H1 (cell line): ENCODE data around the gene CMIP. TPM values are rescaled to one million over a fixed set of nuclear protein-coding genes. Genes with fewer than 3 reads are reported as not detected.

Experiments used
- CTCF ChIA-PET: fragments of 300-600 bp; sonication (Branson Sonifier 250); formaldehyde crosslinking; loops from one replicate; lab custom pipeline; 2021; ENCODE audit not compliant: partially characterized antibody; lab: Charles Lee
- POLR2A ChIA-PET: fragments of 300-600 bp; sonication (Branson Sonifier 250); formaldehyde crosslinking; loops from one replicate; lab custom pipeline; 2021; ENCODE audit warnings: inconsistent platforms; ENCODE audit not compliant: partially characterized antibody; lab: Charles Lee
- DNase-seq, 2 experiments: peaks; one replicate each; pipeline versions ENCODE4 v3.0.0 to v3.0.0-alpha.2; 2010 to 2022; ENCODE audit warnings: low spot score in 2 of 2, low read depth in 1 of 2, mixed read lengths in 1 of 2
- FAIRE-seq: peaks from 2 replicates; lab custom pipeline; 2011; peaks lifted over from hg19 to GRCh38; lab: Jason Lieb, UNC
- H2AFZ ChIP-seq: 2 replicates; pipeline ENCODE4 v1.8.1; 2012; ENCODE audit warnings: low read length, inconsistent platforms
- H2AK5ac ChIP-seq: 2 replicates; pipeline ENCODE4 v1.6.1; 2013; ENCODE audit warnings: low read depth, low read length
- H2BK120ac ChIP-seq: replicated peaks from 2 replicates; pipeline ENCODE3; 2013; ENCODE audit warnings: low read depth, low read length, inconsistent platforms
- H2BK12ac ChIP-seq: 2 replicates; pipeline ENCODE4 v1.6.1; 2013; ENCODE audit warnings: low read depth, low read length
- H2BK15ac ChIP-seq: 2 replicates; pipeline ENCODE4 v1.6.1; 2013; ENCODE audit warnings: low read length
- H2BK20ac ChIP-seq: 2 replicates; pipeline ENCODE4 v1.6.1; 2013; ENCODE audit warnings: low read length
- H2BK5ac ChIP-seq: 2 replicates; pipeline ENCODE4 v1.6.1; 2013; ENCODE audit warnings: low read depth, low read length
- H3K14ac ChIP-seq: 2 replicates; pipeline ENCODE4 v1.6.1; 2013; ENCODE audit warnings: inconsistent platforms; ENCODE audit not compliant: insufficient read length
- H3K18ac ChIP-seq: 2 replicates; pipeline ENCODE4 v1.6.1; 2013; ENCODE audit warnings: low read length; ENCODE audit errors: extremely low read depth
- H3K23ac ChIP-seq: 2 replicates; pipeline ENCODE4 v1.6.1; 2013; ENCODE audit warnings: inconsistent platforms; ENCODE audit not compliant: insufficient read length
- H3K23me2 ChIP-seq: 2 replicates; pipeline ENCODE4 v1.6.1; 2013; ENCODE audit warnings: low read depth, low read length
- H3K27ac ChIP-seq: 2 replicates; pipeline ENCODE4 v1.6.1; 2011; ENCODE audit warnings: low read depth, low read length, inconsistent platforms
- H3K27me3 ChIP-seq, 4 experiments: replicated peaks in 1 of 4; 1 replicate in 1 of 4; 2 replicates in 3 of 4; pipeline versions ENCODE4 v1.6.1 to v1.8.1; 2011 to 2013; ENCODE audit warnings: low read length in 3 of 4, mild to moderate bottlenecking in 3 of 4, inconsistent platforms in 2 of 4, mixed read lengths in 2 of 4, moderate library complexity in 1 of 4; ENCODE audit not compliant: control insufficient read depth in 3 of 4, insufficient read depth in 3 of 4; ENCODE audit errors: extremely low read depth in 1 of 4
- H3K36me3 ChIP-seq, 4 experiments: 2 replicates each; pipeline versions ENCODE4 v1.6.1 to v1.8.1; 2011 to 2013; ENCODE audit warnings: mild to moderate bottlenecking in 4 of 4, low read length in 3 of 4, moderate library complexity in 2 of 4, control low read depth in 1 of 4, inconsistent platforms in 1 of 4; ENCODE audit not compliant: insufficient read depth in 4 of 4, control insufficient read depth in 2 of 4
- H3K4ac ChIP-seq: replicated peaks from 2 replicates; pipeline ENCODE3; 2013; ENCODE audit warnings: low read length, low read depth, mixed read lengths, inconsistent platforms; ENCODE audit not compliant: insufficient read length
- H3K4me1 ChIP-seq, 4 experiments: replicated peaks in 1 of 4; 1 replicate in 1 of 4; 2 replicates in 3 of 4; pipeline versions ENCODE4 v1.6.1 to v1.8.1; 2011 to 2013; ENCODE audit warnings: low read length in 3 of 4, inconsistent platforms in 2 of 4, mixed read lengths in 1 of 4; ENCODE audit not compliant: insufficient read depth in 4 of 4, control insufficient read depth in 3 of 4
- H3K4me2 ChIP-seq, 2 experiments: 2 replicates each; pipeline versions ENCODE4 v1.6.1 to v1.8.1; 2011 to 2013; ENCODE audit warnings: low read depth in 2 of 2, low read length in 2 of 2, control low read depth in 1 of 2, inconsistent platforms in 1 of 2, mild to moderate bottlenecking in 1 of 2; ENCODE audit not compliant: insufficient read depth in 1 of 2
- H3K4me3 ChIP-seq, 4 experiments: fragments of 200-600, 300-600 bp in 1 of 4; sonication (generic), shearing (Covaris generic), sonication (Bioruptor Twin) in 1 of 4; 2 replicates each; pipeline versions ENCODE4 v1.5.1 to v1.8.1; 2011 to 2016; ENCODE audit warnings: low read length in 4 of 4, low read depth in 3 of 4, control low read depth in 2 of 4, inconsistent platforms in 2 of 4, mild to moderate bottlenecking in 2 of 4, mixed read lengths in 1 of 4, moderate library complexity in 1 of 4; ENCODE audit not compliant: insufficient read depth in 2 of 4; ENCODE audit errors: extremely low read depth in 1 of 4
- H3K56ac ChIP-seq: replicated peaks from 2 replicates; pipeline ENCODE3; 2013; ENCODE audit warnings: low read depth, mild to moderate bottlenecking, mixed read lengths, low read length, inconsistent platforms; ENCODE audit not compliant: insufficient read length
- H3K79me1 ChIP-seq: 2 replicates; pipeline ENCODE4 v1.6.1; 2013; ENCODE audit warnings: low read depth, low read length, control low read depth
- H3K79me2 ChIP-seq, 2 experiments: 2 replicates each; pipeline versions ENCODE4 v1.6.1 to v1.8.1; 2012 to 2013; ENCODE audit warnings: low read length in 2 of 2, mild to moderate bottlenecking in 2 of 2, inconsistent platforms in 1 of 2; ENCODE audit not compliant: insufficient read depth in 2 of 2, control insufficient read depth in 1 of 2
- H3K9ac ChIP-seq, 4 experiments: replicated peaks in 1 of 4; 1 replicate in 1 of 4; 2 replicates in 3 of 4; pipeline versions ENCODE4 v1.6.1 to v1.8.1; 2011 to 2013; ENCODE audit warnings: low read depth in 3 of 4, low read length in 3 of 4, control low read depth in 2 of 4, mild to moderate bottlenecking in 2 of 4, moderate library complexity in 2 of 4, inconsistent platforms in 1 of 4; ENCODE audit errors: extremely low read depth in 1 of 4
- H3K9me3 ChIP-seq, 2 experiments: 2 replicates each; pipeline versions ENCODE4 v1.6.1 to v1.8.1; 2012 to 2013; ENCODE audit warnings: mild to moderate bottlenecking in 2 of 2, moderate library complexity in 2 of 2, control low read depth in 1 of 2, inconsistent platforms in 1 of 2, low read depth in 1 of 2, low read length in 1 of 2, mixed read lengths in 1 of 2; ENCODE audit not compliant: insufficient read depth in 2 of 2
- H4K20me1 ChIP-seq, 2 experiments: replicated peaks in 1 of 2; 2 replicates each; pipeline versions ENCODE3 to v1.8.1; 2011 to 2013; ENCODE audit warnings: inconsistent platforms in 2 of 2, low read length in 2 of 2, mild to moderate bottlenecking in 1 of 2; ENCODE audit not compliant: insufficient read depth in 2 of 2, control insufficient read depth in 1 of 2
- H4K5ac ChIP-seq: 2 replicates; pipeline ENCODE4 v1.6.1; 2013; ENCODE audit warnings: low read length, low read depth, mixed read lengths, inconsistent platforms; ENCODE audit not compliant: insufficient read length
- H4K8ac ChIP-seq: 2 replicates; pipeline ENCODE4 v1.8.0; 2013; ENCODE audit warnings: mild to moderate bottlenecking, moderate library complexity, low read length, inconsistent platforms; ENCODE audit not compliant: insufficient read depth; ENCODE audit errors: extremely low read depth
- H4K91ac ChIP-seq: replicated peaks from 2 replicates; pipeline ENCODE3; 2013; ENCODE audit warnings: low read length, mixed read lengths, inconsistent platforms; ENCODE audit not compliant: insufficient read length
- CEBPB ChIP-seq: IDR thresholded peaks from 2 replicates; pipeline ENCODE4 v1.6.1; 2012; ENCODE audit warnings: low read depth, low read length
- CREB1 ChIP-seq: IDR thresholded peaks from 2 replicates; pipeline ENCODE4 v1.6.1; 2012; ENCODE audit warnings: inconsistent platforms
- EGR1 ChIP-seq: IDR thresholded peaks from 2 replicates; pipeline ENCODE4 v1.6.1; 2011; ENCODE audit warnings: low read depth, low read length, borderline replicate concordance
- EZH2 ChIP-seq: fragments of 200-600 bp; sonication (generic); IDR thresholded peaks from 2 replicates; pipeline ENCODE4 v1.7.1; 2012; ENCODE audit warnings: low read depth, mild to moderate bottlenecking, moderate library complexity, low read length, inconsistent platforms; ENCODE audit not compliant: severe bottlenecking
- GABPA ChIP-seq: IDR thresholded peaks from 2 replicates; pipeline ENCODE4 v1.6.1; 2011; ENCODE audit warnings: mild to moderate bottlenecking, low read length, moderate library complexity, borderline replicate concordance; ENCODE audit not compliant: insufficient read depth
- KDM1A ChIP-seq: fragments of 200-600, 300-600 bp; sonication (generic); IDR thresholded peaks from 2 replicates; pipeline ENCODE4 v1.7.1; 2016; ENCODE audit warnings: mild to moderate bottlenecking, low read length, borderline replicate concordance
- PHF8 ChIP-seq: fragments of 200-600 bp; sonication (generic); conservative IDR thresholded peaks from 2 replicates; pipeline ENCODE4 v1.7.1; 2012; ENCODE audit warnings: low read depth, mild to moderate bottlenecking, inconsistent platforms, low read length, moderate library complexity
- POLR2AphosphoS5 ChIP-seq: IDR thresholded peaks from 2 replicates; pipeline ENCODE4 v1.6.1; 2011; ENCODE audit warnings: low read depth, low read length
- RBBP5 ChIP-seq: IDR thresholded peaks from 2 replicates; pipeline ENCODE4 v1.7.1; 2012; ENCODE audit warnings: low read depth, mild to moderate bottlenecking, inconsistent platforms, low read length, moderate library complexity, borderline replicate concordance
- RFX5 ChIP-seq: IDR thresholded peaks from 2 replicates; pipeline ENCODE4 v1.6.1; 2011; ENCODE audit warnings: low read depth, low read length, improper control_type of control experiment, borderline replicate concordance
- RNF2 ChIP-seq: fragments of 200-900, 300-1000 bp; sonication (generic); IDR thresholded peaks from 2 replicates; pipeline ENCODE4 v1.7.1; 2016; ENCODE audit warnings: borderline replicate concordance, low read depth, mild to moderate bottlenecking, antibody characterized with exemption, low read length; ENCODE audit not compliant: poor library complexity, severe bottlenecking; ENCODE audit errors: missing control alignments
- WGBS, 2 experiments: shearing (Covaris generic) in 1 of 2; methylation state at CpG; one replicate each; pipeline versions ENCODE4 v1.1.6 to v1.1.7; 2013 to 2015; ENCODE audit warnings: low lambda C conversion rate in 2 of 2, mixed read lengths in 2 of 2, inconsistent platforms in 1 of 2, low coverage in 1 of 2, missing lambda C conversion rate in 1 of 2; ENCODE audit not compliant: insufficient replicate concordance in 2 of 2, insufficient coverage in 1 of 2, insufficient read length in 1 of 2; ENCODE audit errors: extremely low coverage in 1 of 2, missing lambda C conversion rate in 1 of 2; 5-methylcytosine and 5-hydroxymethylcytosine counted together
- polyA plus RNA-seq, 7 experiments: library from polyadenylated mRNA; depleted of rRNA in 3 of 7; stranded (reverse) in 5 of 7; unstranded in 2 of 7; fragments of >200 nt in 5 of 7; fragments of 200-250 nt in 2 of 7; gene quantifications; 1 replicate in 5 of 7; 2 replicates in 1 of 7; 4 replicates in 1 of 7; pipeline versions ENCODE4 v1.2.1 to v1.2.3, GENCODE V29; 2011 to 2013; ENCODE audit warnings: missing spikeins in 2 of 7, mixed read lengths in 2 of 7
- total RNA-seq: library from RNA; stranded (reverse); fragmentation: NEBNext Ultra II Directional; extraction: Animal tissue kit (Norgen Biotek cat#: 25700); gene quantifications from 2 replicates; pipeline ENCODE4 v1.2.1, GENCODE V29; 2021
- TF ChIP-seq, protein P1 (sequence below): IDR thresholded peaks from 2 replicates; pipeline ENCODE4 v1.6.1; 2011; ENCODE audit warnings: low read length, improper control_type of control experiment

CMIP gene
- total and polyA plus RNA-seq, 2 of the 8 experiments (the other 6 are each of a cell fraction or from before 2014, with no cell fraction given): 7.9 to 53.2 TPM

DNA sequence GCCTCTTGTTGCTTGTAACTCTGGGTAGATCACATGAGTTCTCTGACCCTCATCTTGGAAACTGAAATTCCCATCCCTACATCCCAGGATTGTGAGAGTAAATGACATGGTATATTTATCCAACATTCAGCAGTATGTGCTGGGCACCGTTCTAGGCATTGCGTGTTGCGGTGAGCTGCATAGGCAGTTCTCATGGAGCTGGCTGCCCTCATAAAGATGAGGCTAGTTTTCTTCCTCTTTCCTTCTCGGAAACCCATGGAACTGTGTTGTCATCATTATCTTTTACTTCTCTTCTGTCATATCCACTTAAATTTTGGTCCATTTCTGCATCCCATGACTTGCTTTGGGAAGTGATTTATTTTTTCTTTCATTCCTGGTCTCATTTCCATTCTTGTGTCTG, 17.2 kb downstream of the CMIP start:
- FAIRE-seq (no peak), DNase-seq (no peak)
- Histone ChIP-seq H3K4ac (no peak overlapping the region), H2BK20ac (no peak overlapping the region), H4K20me1 (peaks cover 16 to 46% of the 10 kb centered on the region in 2 experiments), H2BK15ac (no peak overlapping the region), H3K79me1 (peaks cover 49% of the 10 kb centered on the region), H3K27ac (no peak overlapping the region), H4K5ac (no peak overlapping the region), H2BK5ac (no peak overlapping the region), H3K18ac (no peak overlapping the region), H3K27me3 (no peaks in the 10 kb centered on the region; a peak in 1 of 7 replicates), H3K23me2 (no peaks in the 10 kb centered on the region; the same call in 1 of the 2 replicates), H2BK120ac (no peak overlapping the region), H3K4me2 (no peak overlapping the region), H3K56ac (no peak overlapping the region), H2AFZ (no peak overlapping the region), H3K9ac (no peak overlapping the region), H3K4me3 (no peak overlapping the region), H3K79me2 (peaks cover 18 to 100% of the 10 kb centered on the region in 2 experiments), H3K36me3 (peaks cover 0 to 12% (median 0%) of the 10 kb centered on the region in 4 experiments; a peak in 3 of 8 replicates), H3K14ac (no peak overlapping the region), H3K9me3 (no peaks in the 10 kb centered on the region), H3K4me1 (peaks cover 4 to 19% (median 12%) of the 10 kb centered on the region in 4 experiments; a peak in 5 of 7 replicates), H2BK12ac (no peak overlapping the region), H2AK5ac (no peak overlapping the region), H4K91ac (no peak overlapping the region), H4K8ac (no peak overlapping the region), H3K23ac (no peak overlapping the region)
- CTCF ChIA-PET: interaction anchor here (2.5 kb wide), 1 partner anchor 10 kb away, joined by 10 read pairs; no protein-coding TSS in a partner anchor
- POLR2A ChIA-PET: interaction anchor here (1.1 to 2.1 kb wide), 3 partner anchors 10 to 192 kb away, joined by 3 to 12 read pairs (median 4); no protein-coding TSS in a partner anchor
- 98% methylated on average over 4 of the region's 4 CpGs; no CpG with 5 or more reads in 1 of the 2 experiments for WGBS, 2 experiments
- TF ChIP-seq GABPA (no peak), RFX5 (no peak), KDM1A (no peak), POLR2AphosphoS5 (no peak), RBBP5 (no peak), CREB1 (no peak), EZH2 (no peak), RNF2 (no peak), EGR1 (no peak), PHF8 (no peak), CEBPB (no peak)
- TF ChIP-seq, protein P1, sequence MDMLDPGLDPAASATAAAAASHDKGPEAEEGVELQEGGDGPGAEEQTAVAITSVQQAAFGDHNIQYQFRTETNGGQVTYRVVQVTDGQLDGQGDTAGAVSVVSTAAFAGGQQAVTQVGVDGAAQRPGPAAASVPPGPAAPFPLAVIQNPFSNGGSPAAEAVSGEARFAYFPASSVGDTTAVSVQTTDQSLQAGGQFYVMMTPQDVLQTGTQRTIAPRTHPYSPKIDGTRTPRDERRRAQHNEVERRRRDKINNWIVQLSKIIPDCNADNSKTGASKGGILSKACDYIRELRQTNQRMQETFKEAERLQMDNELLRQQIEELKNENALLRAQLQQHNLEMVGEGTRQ: no peak
